MM.1S (cell line): ENCODE measurements around the gene NDUFB5.

ENCODE experiments used
- EZH2 ChIP-seq: fragments of 300-600 bp; sonication (generic); optimal IDR thresholded peaks from 2 replicates; pipeline ENCODE3; 2017; ENCODE audit warnings: low read depth, mild to moderate bottlenecking, antibody characterized with exemption, low read length, mixed read lengths
- TF ChIP-seq, protein P1 (sequence below): fragments of 300-600 bp; sonication (generic); IDR thresholded peaks from 2 replicates; pipeline ENCODE4 v1.5.1; 2016; ENCODE audit warnings: antibody characterized with exemption, low read length, mixed read lengths

DNA sequence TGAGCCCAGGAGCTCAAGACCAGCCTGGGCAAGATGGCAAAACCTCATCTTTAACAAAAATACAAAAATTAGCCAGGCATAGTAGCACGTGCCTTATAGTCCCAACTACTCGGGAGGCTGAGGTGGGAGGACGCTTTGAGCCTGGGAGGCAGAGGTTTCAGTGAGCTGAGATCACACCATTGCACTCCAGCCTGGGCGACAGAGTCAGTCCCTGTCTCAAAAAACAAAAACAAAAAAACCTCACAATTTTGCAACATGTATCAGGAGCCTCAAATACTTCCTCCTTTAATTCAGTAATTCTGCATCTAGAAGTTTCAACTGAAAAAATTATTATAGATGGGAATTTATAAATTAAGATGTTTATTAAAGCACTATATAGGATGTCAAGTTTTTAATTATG, 1.3 kb upstream of the NDUFB5 start:
- TF ChIP-seq, protein P1, sequence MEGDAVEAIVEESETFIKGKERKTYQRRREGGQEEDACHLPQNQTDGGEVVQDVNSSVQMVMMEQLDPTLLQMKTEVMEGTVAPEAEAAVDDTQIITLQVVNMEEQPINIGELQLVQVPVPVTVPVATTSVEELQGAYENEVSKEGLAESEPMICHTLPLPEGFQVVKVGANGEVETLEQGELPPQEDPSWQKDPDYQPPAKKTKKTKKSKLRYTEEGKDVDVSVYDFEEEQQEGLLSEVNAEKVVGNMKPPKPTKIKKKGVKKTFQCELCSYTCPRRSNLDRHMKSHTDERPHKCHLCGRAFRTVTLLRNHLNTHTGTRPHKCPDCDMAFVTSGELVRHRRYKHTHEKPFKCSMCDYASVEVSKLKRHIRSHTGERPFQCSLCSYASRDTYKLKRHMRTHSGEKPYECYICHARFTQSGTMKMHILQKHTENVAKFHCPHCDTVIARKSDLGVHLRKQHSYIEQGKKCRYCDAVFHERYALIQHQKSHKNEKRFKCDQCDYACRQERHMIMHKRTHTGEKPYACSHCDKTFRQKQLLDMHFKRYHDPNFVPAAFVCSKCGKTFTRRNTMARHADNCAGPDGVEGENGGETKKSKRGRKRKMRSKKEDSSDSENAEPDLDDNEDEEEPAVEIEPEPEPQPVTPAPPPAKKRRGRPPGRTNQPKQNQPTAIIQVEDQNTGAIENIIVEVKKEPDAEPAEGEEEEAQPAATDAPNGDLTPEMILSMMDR = no peak
- no peak for TF ChIP-seq EZH2
